ENCODE results near the gene ZNF585A.
"Not testable (repeated sequence)": the region's sequence is repeated elsewhere in the genome, so short reads cannot be mapped to it uniquely, and the experiment has no call there.

ZNF585A gene

GRCh38 chr19:37172368-37173366 is at the start of gene ZNF585A:
Gene ZNF585A (minus strand): TSS chr19:37172695. CDS start chr19:37169910, 2,785 bp downstream.
- peak; percentile 97 for DNase-seq

GRCh38 chr19:37221136-37221535 is 48.6 kb upstream of the ZNF585A start:
- no peak for DNase-seq

GRCh38 chr19:37220383-37220782 is 47.9 kb upstream of the ZNF585A start:
- DNase-seq, result no peak

GRCh38 chr19:37218592-37218935 is 46.1 kb upstream of the ZNF585A start:
- peak; percentile 34 for DNase-seq

GRCh38 chr19:37217775-37218591 is 45.5 kb upstream of the ZNF585A start, which contains the start of gene ZNF383:
Gene ZNF383 (plus strand): TSS chr19:37218214. CDS start chr19:37230454, 12,240 bp downstream.
- DNase-seq, result peak; percentile 95

GRCh38 chr19:37217480-37217774 is 44.9 kb upstream of the ZNF585A start:
- no peak for DNase-seq

GRCh38 chr19:37197768-37198167 is 25.3 kb upstream of the ZNF585A start:
- no peak for DNase-seq

GRCh38 chr19:37197115-37197514 is 24.6 kb upstream of the ZNF585A start:
- not testable (repeated sequence) for DNase-seq

- DNase-seq, result not testable (repeated sequence)
Observed at GRCh38 chr19:37195248-37195647, 22.8 kb upstream of the ZNF585A start.

GRCh38 chr19:37186071-37186470 is 13.6 kb upstream of the ZNF585A start:
- not testable (repeated sequence) for DNase-seq

- no peak for DNase-seq
Observed at GRCh38 chr19:37165635-37166034, 6.9 kb downstream of the ZNF585A start.

GRCh38 chr19:37160153-37160552 is 12.3 kb downstream of the ZNF585A start:
- DNase-seq, result no peak

- DNase-seq, result no peak
Observed at GRCh38 chr19:37148214-37148613, 24.3 kb downstream of the ZNF585A start.

- no peak for DNase-seq
Observed at GRCh38 chr19:37136111-37136510, 36.4 kb downstream of the ZNF585A start.

- DNase-seq, result no peak
Observed at GRCh38 chr19:37128821-37129177, 43.7 kb downstream of the ZNF585A start.

GRCh38 chr19:37127999-37128820 is 44.3 kb downstream of the ZNF585A start:
- DNase-seq, result no peak

GRCh38 chr19:37122093-37122492 is 50.4 kb downstream of the ZNF585A start:
- DNase-seq, result not testable (repeated sequence)

- no peak for DNase-seq
Observed at GRCh38 chr19:37114001-37114400, 58.5 kb downstream of the ZNF585A start.

- DNase-seq, result not testable (repeated sequence)
Observed at GRCh38 chr19:37111753-37112152, 60.7 kb downstream of the ZNF585A start.

GRCh38 chr19:37104135-37104534 is 68.4 kb downstream of the ZNF585A start:
- DNase-seq, result not testable (repeated sequence)

- DNase-seq, result no peak
Observed at GRCh38 chr19:37098570-37098969, 73.9 kb downstream of the ZNF585A start.

- no peak for DNase-seq
Observed at GRCh38 chr19:37095859-37096258, 76.6 kb downstream of the ZNF585A start.

Data from femur (tissue), 1 donor.